HG02763 (cell line): ENCODE data around the gene SSX2IP.
"Not testable (repeated sequence)": the region's sequence is repeated elsewhere in the genome, so short reads cannot be mapped to it uniquely, and the experiment has no call there.

Experiments
- ATAC-seq: cut with Tn5 transposase; IDR thresholded peaks from one replicate; pipeline ENCODE4 v1.9.1; 2021; ENCODE audit warnings: mild to moderate bottlenecking, moderate library complexity; ENCODE audit not compliant: unreplicated experiment

SSX2IP gene

GRCh38 chr1:84690397-84691121 is at the start of gene SSX2IP:
TSS of gene SSX2IP (minus strand) at chr1:84690461. CDS start at chr1:84671219, 19,242 bp downstream.
- peak; percentile 97 for ATAC-seq

- no peak for ATAC-seq
Observed at GRCh38 chr1:84738237-84738636, 48.0 kb upstream of the SSX2IP start.

GRCh38 chr1:84737590-84737989 is 47.3 kb upstream of the SSX2IP start:
- no peak for ATAC-seq

DNA sequence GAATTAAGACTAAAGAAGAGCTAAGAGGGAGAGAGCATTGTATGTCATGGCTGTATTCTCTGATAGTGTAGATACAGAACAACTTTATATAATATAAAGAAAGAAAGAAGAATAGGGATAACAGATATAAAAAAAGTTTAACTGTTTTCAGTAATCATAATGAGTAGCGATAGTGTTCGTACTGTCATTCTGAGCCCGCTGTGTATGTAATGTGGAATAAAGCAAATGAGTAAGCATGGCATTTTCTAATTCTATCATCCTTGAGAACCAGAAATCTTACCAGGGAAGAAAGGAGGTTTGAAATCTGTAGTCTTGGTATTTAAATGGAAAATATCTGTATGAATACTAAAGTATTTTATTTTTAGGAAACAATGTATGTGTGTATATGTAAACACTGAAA is 46.7 kb upstream of the SSX2IP start:
- no peak for ATAC-seq

- ATAC-seq, result no peak
Observed at GRCh38 chr1:84736445-84736844, 46.2 kb upstream of the SSX2IP start.

GRCh38 chr1:84735483-84735882 is 45.2 kb upstream of the SSX2IP start:
- no peak for ATAC-seq

- ATAC-seq, result no peak
Observed at GRCh38 chr1:84732520-84732919, 42.3 kb upstream of the SSX2IP start.

- no peak for ATAC-seq
Observed at GRCh38 chr1:84731519-84731918, 41.3 kb upstream of the SSX2IP start.

DNA sequence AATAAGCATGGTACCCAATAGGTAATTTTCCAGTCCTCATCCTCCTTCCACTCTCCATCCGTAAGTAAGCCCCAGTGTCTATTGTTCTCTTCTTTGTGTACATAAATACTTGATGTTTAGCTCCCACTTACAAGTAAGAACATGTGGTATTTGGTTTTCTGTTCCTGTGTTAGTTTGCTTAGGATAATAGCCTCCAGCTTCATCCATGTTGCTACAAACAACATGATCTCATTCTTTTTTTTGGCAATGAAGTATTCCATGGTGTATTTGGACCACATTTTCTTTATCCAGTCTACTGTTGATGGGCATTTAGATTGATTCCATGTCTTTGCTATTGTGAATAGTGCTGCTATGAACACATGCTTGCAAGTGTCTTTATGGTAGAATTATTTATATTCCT is 37.5 kb upstream of the SSX2IP start:
- not testable (repeated sequence) for ATAC-seq

- ATAC-seq, result no peak
Observed at GRCh38 chr1:84726593-84727499, 36.6 kb upstream of the SSX2IP start.

DNA sequence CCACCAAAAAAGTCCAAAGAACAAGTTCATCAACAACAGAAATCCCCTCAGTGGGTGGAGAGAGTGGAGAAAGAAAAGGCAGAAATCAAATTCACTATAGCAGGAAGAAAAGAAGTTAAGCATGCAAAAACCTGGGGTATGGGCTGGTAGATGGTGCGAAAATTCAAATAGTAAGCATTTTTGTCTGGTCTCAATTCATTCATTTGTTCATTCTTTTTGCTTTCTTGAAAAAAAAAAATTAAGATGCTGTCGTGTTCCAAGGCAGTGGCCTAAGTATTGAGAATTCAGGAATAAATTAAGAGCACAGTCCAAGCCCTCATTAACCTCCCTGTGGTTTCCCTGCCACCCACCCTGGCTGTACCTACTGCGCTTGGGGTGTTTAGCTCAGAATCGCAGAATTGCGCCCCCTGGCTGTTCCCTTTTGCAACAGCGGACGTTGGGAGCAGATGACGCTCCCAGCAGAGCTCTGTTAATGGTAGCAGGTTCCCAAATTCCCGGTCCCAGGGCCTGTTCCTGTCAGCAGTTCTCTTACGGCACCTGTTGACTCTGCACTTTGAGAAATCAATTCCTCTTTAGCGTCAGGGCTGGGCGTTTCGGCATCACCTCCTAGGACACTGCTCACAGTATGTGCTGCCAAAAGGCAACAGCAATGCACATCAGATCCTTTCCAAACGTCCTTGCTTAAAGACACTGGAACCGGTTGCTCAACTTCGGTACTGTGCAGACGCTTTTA is 34.0 kb upstream of the SSX2IP start:
- ATAC-seq, result no peak

DNA sequence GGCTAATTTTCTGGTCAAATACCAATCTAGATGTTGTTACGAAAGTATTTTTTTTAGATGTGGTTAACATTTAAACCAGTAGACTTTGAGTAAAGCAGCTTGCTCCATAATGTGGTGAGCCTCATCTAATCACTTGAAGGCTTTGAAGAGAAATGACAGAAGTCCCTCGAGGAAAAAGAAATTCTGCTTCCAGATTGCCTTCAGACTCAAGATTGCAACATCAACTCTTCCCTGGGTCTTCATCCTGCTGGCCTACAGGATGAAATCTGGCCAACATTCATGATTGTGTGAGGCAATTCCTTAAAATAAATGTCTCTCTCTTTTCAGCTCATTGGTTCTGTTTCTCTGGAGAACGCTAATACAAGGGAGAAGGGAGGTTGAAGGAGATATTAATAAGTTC is 32.5 kb upstream of the SSX2IP start:
- no peak for ATAC-seq

DNA sequence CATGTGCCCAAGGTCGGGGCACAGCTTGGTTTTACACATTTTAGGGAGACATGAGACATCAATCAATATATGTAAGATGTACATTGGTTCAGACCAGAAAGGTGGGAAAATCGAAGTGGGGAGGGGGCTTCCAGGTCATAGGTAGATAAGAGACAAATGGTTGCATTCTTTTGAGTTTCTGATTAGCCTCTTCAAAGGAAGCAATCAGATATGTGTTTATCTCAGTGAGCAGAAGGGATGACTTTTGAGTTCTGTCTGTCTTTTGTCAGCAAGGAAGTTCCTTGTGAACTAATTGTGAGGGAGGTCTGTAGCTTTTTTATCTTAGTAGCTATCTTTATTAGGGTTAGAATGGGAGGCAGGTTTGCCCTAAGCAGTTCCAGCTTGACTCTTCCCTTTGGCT is 31.6 kb upstream of the SSX2IP start:
- not testable (repeated sequence) for ATAC-seq

- ATAC-seq, result no peak
Observed at GRCh38 chr1:84721152-84721551, 30.9 kb upstream of the SSX2IP start.

DNA sequence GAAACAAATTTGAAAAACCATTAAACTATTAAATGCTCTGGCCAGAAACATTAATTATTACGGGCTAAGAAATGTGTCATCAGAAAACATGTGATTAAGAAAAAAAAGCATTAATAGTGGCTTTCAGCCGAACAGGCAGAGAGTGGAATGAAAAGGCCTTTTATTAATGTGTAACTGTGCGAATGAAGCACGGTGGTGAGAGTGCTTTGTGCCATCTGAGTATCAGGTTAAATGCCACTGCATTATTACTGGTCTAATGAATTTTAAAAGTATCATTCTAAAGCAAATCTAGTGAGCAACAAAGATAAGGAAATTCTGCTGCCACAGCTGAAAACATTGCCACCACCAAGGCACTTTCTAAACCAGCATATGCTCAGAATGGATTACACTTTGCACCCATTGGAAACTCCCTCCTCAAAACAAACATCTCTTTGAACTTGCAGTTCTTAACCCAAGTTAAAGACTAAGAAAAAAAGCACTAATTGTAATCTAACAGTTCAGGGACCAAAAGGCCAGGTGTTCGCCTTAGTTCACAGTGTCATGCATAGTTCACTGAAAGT is 30.0 kb upstream of the SSX2IP start:
- no peak for ATAC-seq

DNA sequence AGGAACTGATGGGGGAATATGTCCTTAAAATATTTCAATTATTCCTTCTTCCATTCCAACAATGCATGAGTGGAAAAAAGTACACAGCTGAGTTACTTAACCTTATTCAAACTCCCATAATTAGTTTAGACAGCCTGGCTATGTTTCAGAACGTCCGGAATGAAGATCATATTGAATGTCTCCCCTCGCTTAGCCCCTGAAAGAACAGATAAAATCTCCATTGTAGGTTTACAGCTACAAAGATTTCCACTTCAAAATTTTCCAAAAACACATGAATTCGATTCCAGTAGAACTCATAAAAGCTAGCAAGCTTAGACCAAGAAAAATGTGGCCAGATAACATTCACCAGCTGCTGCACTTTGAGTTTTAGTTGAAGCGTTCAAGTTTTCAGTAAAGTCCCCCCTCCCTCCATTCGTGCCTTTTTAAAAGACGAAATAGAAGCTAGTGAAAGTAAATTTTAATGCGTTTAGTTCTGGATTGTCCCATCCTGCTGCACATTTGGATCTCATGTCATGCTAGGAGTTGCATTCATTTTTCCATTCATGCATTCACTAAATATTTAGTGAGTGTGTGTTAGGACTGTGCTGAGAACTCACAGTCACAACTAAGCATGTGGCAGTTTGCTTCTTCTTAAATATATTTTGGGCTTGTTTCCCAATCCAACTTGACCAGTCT is 29.4 kb upstream of the SSX2IP start:
- ATAC-seq, result no peak

DNA sequence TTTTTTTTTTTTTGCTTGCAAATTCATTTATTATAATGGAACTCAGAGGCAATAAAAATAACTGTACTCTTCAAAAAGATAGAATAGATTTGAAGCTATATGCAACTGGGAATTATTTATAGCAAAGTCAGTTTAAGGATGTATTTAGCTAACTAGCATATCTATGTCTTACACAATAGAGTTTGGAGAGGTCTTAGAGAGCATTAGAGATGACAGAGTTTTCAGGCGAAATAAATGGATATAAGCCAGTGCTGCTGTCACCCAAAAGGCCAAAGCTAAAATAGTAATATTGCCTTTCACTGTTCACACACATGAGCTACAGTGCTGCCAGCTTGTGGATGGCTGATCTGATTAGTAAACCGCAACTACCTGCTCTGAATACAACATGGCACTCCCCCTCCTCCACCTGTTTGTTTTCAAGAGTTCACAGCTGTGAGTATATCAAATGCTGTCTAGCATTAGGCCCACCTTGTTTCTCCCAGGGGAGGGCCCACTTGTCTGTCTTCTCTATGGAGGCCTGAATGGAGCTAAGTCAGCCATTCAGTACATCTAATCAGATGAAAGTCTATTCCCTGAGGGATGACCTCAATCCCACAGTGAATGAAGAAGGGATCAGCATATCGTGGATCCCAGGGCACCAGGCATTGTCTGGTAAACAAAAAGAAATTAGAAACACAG is 25.2 kb upstream of the SSX2IP start:
- ATAC-seq, result no peak

DNA sequence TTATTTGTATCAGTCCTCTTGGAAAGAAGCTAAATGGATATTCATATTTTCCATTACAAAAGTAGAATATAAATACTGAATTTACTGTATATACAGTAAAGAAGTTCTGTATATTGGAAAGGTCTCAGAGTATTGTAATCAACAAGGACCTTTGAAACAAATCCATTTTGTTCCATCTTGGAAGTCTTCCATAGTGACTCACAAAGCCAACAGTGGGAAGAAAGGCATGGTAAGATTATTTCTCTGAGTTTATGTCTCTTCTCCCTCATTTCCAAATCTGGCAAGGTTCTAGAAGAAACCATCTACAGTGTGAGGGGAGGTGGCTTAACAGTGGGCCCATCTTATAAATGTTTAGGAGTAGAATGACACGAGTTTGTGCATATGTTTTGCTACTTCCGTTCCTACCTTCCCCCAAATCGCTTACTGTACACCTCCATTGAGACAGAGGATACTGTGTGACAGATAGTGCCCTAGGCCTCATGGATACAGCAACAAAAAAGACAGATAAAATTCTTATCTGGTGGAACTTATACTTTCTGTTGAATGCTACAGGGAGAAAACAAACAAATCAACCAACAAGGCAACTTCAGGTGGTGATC is 22.1 kb upstream of the SSX2IP start:
- no peak for ATAC-seq

GRCh38 chr1:84711869-84712268 is 21.6 kb upstream of the SSX2IP start:
- ATAC-seq, result no peak

GRCh38 chr1:84711121-84711520 is 20.9 kb upstream of the SSX2IP start:
- no peak for ATAC-seq
